ENCODE data around the gene FARS2.
A peak's percentile ranks its signal among the peaks of the same experiment; 100 is the strongest.

The FARS2 gene

DNA sequence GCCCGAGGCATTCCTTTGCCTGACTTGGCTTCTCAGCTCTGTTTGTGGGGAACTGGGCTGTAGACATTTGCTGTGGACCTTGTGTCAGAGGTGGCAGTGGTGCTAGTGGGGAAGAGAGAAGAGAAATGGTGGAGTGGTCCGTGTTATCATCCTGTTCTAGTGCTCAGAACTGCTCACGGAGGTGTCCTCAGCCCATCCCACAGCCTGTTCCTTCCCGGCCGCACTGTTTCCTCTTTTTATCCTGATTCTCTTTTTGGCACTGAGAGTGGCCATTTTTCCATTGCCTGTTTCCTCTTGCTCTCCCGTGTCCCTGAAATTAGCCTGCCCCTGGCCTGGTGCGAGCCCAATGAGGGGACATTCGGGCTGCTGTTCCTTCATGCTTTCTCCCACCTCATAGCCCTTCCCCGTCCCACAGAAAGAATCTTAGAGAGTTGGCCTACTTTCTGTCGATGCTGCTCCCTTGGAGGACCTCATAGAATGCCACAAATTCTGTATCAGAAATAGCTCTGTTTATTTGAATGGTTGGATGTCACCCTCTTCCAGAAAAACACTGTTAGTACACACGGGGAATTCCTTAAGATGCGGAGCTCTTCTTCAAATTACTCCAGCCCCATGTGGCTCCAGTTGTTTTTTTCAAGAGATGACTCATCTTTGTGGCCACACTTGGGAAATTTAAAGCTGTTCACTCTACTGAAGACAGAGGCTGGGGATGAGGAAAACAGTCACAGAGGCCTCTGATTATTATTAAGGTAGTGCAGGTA lies 26.1 kb downstream of the FARS2 start:
- no peak for DNase-seq (ENCODE audit: low read depth)

DNA sequence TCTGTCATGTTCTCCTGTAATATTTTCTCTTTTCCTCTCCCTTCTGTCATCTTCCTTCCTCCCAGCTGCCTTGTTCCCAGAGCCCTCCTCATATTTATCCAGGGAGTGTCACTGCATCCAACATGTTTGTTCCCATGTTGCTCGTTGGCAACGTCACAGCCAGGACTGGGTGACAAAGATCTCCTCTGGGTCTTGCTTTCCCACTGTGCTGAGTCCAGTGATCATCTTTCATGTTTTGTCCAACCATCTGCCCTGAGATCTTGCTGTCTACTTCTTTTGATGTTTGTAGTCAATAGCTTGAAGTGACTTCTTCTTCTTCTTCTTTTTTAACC lies 26.6 kb downstream of the FARS2 start:
- DNase-seq (ENCODE audit: low read depth): no peak

DNA sequence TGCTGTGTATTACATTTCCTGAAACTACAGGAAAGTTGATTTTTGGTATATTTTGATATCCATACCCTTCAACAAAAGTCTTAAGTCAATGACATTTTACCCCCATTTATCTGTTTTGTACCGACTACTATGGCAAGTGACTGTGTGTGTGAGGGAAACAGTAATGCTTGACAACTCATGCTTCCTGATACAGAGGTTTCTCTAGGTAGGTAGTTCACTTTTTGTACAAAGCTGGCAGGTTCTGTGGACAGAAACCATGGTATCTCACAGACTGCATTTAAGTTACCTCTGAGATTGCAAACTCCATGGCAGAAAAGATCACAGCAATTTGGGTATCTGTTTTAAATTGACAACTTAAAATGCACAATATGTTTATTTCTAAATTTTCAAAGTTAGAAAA lies 28.8 kb downstream of the FARS2 start:
- no peak for DNase-seq (ENCODE audit: low read depth)

DNA sequence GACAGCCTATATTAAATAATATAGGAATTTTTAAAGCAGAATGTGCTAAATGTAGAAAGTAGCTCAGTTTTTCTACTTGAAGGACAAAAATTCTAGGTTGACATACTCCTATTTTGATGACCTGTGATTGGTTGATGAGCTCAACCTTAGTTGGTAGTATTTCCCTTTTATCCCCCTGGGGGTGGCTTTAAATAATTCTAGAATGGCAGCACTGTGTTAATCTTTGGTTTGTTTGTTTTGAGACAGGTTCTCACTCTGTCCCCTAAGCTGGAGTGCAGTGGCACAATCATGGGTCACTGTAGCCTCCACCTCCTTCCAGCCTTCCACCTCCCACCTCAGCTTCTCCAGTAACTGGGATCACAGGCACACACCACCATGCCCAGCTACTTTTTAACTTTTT lies 29.2 kb downstream of the FARS2 start:
- DNase-seq (ENCODE audit: low read depth): no peak

DNA sequence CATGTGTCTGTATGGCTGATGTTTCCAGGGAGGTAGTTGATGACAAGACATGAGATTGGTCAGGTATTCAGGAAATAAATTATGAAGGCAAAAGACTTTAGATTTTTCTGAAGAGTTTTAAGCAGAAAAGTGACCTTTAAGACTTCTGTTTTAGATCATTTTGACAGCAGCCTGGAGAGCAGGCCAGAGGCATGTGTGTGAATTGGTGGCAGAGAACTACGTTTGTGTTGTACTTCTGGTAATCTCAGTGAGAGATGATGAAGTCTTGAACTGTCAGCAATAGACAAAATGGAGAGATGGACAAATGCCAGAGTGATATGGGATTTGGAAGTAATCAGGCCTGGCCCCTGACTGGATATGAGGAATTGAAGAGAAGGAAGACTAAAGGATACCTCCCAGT lies 30.8 kb downstream of the FARS2 start:
- DNase-seq (ENCODE audit: low read depth): no peak

DNA sequence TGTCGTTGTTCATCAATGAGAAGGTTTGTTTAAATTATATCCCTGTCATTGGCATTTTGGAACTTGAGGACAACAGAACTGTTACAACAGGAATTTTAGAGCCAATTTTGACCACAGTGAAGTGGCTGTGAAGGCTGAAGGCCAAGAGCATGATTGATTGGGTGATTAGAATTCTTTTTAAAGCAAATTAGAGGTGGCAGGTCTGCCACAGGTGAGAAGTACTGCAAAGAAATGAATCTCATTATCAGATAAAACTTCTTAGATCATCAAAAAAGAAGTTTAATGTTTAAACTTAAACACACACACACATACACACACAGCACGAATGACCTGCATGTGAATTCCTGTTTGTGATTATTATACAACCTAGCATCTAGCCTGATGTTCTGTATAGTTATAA lies 32.4 kb downstream of the FARS2 start:
- DNase-seq (ENCODE audit: low read depth): no peak

DNA sequence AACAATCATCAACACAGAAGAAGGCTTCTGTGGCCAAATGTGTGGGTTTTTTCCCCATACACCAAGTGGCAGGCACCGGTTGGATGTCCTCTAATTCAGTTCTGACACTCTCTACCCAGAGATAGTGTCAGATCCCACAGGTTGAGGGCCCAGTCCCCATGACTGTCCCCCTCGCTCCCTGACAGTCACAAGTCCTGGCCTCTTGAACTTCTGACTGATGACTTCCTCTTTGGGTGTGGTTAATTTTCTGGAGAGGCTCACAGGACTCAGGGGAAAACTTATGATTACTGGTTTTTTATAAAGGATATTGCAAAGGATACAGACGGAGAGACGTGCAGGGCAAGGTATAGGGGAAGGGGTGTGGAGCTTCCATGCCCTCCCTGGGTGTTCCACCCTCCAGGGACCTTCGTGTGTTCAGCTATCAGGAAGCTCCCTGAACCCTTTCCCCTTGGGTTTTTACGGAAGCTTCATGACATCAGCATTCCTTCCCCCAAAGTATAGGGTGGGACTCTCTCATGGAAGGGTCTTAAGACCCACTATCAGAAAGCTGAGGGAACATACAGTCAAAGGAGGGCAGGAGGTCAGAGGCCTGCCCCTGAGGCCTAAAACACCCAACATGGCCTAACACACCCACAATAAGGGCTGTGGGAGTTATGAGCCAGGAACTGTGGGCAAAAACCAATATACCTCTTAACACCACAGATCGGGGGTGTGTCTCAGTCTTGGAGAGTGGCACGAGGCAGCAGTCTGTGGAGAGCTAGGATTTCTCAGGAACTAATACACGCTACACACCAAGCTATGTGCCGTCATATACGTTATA lies 33.3 kb downstream of the FARS2 start:
- no peak for DNase-seq (ENCODE audit: low read depth)

DNA sequence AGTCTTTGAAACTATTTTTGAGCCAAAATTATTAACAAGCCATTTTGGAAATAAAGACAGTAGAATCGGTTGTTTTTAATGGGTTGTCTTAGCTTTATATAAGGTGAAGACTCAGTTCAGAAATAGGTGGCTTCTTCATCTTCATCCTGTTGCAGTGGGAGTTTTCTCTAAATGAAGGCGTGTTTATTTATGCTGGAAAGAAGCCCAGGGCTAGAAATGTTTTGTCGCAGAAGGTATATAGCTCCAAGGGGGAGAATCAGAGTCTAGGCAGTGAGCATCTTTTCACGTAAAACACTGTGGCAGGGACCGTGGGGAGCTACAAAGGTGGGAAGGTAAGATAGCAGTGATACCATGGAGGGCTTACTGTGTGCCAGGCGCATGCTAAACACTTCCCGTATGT lies 34.3 kb downstream of the FARS2 start:
- no peak for DNase-seq (ENCODE audit: low read depth)

DNA sequence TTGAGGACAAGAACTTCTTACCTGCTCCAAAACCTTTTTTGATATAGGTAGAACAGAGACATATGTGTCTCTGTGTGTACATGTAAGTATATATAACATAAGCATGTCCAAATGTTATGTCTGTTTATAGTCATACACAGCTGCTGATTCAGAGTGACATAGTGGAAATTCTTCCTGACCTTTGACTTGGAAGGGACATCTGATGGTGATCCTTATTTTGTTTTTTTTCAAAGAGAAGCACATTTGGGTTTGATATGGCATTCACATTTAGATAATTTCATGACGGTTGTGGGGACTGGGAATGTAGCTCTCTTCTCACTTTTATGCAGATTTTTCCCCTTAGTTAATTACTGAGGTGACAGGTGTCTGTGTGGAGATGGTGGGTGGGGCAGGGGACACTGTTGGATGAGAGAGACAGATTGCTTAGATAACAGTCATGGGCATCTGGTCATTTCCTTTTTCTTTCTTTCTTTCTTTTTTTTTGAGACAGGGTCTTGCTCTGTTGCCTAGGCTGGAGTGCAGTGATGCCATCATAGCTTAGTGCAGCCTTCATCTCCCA lies 39.0 kb downstream of the FARS2 start:
- no peak for DNase-seq (ENCODE audit: low read depth)

DNA sequence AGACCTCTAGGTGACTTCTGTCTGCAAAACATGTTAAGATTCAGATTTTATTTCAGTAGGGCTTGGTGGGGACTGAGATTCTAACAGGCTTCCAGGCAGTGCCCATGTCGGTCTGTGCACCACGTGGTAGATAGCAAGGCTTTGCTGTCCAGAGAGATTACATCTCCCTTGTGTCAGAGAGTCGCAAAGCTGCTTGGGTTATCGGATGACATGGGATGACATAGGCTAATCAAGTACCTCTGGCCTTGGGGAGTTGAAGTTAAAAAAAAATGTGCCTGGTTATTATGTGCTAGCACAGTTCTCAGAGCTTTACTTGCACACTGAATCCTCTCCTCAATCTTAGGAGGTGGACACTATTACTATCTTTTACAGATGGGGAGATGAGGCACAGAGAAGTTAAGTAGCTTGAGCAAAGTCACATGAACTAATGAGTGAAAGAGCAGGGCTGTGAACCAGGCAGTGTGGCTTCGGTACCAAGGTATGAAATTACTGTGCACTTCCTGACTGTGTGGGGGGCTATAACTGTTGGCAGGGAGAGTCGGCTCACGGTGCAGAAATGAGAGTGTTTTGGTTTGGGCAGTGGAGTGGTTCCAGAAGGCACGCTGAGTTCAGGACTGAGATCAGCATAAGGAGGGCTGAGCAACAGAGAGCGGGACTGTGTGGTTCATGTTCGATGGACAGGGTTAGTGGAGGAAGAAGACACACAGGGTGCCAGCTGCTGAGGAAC lies 41.1 kb downstream of the FARS2 start:
- DNase-seq (ENCODE audit: low read depth): no peak

DNA sequence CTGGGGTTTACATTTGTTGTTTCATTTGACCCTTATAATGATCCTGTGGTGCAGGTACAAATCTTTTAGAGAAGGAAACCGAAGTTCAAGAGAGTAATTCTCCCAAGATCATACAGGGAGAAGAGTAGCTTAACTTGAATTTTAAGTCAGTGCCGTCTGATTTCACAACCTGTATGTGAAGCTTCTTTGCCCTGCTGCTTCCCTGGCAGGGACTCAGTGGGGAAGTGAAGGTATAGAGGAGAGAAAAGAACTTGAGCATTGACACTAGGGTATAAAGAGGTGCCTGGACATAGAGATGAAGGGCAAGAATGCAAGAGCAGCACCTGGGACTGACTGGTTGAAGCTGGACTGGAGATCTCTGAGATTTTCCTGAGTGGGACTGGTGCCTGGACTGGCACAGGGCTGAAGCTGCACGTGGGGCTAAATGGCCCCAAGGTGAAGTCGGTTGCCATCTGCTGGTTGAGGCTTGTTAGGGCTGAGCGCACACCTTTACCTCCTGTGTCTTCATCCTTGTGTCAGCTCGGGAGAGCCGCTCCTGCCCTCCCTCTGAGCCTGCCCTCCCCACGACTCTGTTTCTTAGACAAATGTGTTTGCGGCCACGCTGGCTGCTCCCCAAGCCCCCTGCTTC lies 41.8 kb downstream of the FARS2 start:
- DNase-seq (ENCODE audit: low read depth): peak; percentile 36

DNA sequence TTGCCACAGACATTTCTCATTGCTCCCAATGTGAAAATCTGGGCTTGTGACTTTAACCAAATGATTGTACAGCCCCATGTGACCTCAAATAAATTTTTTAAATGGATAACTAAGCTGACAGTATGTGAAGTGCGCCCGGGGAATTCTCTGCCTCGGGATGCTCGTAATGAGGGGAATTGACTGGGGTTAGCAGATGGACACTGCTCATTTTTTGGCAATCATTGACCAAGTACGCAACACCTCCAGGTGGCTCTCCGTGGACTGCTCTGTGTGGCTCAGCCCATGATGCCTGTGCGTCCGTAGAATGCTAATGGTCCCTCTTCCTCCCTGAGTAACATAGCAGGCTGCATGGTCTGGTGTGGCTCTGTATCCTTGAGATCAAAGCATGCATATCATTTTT lies 42.4 kb downstream of the FARS2 start:
- no peak for DNase-seq (ENCODE audit: low read depth)

DNA sequence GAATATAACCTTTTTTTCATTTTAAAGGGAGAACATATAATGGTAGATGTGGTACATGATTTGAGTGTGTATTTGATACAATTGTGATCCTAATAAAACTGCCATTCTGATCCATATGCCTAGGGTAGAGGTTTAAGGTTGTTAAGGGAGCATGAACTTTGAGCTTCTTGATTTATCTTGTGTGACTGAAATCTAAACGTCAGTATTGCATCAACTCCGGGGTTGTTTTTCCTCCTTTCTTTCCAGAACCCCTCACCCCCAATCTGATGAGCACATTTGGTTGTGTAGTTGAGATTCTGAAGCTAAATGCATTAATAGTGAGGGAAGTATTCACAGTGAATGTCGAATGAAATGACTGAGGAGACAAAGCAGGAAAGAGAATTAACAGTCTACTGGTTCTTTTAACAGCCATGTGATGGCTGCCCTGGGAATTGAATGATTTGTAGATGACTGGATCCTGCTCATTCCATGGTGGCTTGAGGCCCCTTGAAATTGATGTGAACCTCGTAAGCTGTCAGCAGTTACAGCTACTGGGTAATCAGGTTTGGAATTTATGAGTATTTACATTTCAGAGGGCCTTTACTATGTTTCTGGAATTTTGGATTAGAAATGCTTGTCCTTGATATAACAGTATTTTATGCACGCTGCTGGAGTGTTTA lies 44.8 kb downstream of the FARS2 start:
- no peak for DNase-seq (ENCODE audit: low read depth)

DNA sequence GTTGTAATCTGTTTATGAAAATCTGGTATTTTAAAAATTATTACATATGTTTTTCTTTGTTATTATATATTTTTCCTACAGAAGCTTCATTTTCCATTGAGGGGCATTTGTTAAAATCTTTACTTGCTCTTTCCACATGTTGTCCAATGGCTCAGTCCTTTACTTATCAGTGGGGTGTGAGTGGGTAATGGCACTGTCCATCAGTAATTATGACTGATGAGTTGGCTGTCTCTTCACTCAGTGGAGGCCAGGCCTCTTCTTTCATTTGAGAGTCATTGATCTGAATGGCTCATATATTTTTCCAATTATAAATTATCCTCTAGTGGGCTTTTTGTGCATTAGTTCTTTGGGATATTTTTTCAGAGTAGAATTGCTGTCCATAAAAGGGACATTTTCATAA lies 45.7 kb downstream of the FARS2 start:
- DNase-seq (ENCODE audit: low read depth): no peak

DNA sequence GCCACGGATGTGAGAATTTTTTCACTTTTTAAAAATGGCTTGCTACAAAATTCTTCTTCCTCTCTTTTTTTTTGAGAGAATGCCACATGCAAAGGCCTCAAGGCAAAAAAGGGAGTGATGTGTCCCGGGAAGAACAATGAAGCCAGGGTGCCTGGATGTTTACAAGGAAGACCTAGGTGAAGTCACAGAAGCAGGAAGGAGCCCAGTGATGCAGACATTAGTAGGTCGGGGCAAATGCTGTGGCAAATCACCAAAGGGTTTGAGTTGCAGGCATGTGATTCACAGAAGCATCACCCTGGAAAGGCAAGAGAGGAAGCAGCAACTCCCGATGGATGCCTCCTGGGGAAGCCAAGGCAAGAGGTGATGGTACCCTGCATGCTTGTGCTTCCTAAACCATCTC lies 46.8 kb downstream of the FARS2 start:
- no peak for DNase-seq (ENCODE audit: low read depth)

DNA sequence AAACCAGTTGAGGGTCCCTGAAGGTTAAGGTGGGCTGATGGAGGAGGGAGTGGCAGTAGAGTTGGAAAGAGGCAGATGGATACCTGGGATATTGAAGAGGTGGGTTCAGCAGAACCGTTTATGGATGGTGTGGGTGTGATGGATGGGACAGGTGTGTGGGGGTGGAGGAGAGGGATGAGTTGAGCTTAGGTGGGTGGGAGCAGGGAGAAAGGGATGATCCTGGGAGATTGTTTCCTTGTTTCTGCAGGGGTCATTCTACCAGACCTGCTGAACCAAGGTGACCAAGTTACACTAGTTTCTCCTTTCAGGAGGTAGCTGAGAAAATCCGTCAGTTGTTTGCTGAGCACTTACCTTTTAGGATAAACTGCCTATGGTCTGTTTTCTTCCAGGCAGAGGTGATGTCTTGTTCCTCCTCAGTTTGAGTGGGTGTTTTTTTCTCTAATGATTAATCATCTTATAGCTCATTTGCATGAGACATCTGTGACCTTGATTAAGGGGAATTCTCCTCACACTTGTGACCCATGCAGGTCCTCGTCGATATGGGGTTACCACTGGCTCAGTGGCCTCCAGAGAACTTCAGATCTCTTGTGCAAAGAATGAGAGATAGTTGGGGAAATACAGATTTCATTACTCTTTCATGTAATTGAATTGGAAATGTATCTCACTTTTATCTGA lies 53.0 kb downstream of the FARS2 start:
- no peak for DNase-seq (ENCODE audit: low read depth)

DNA sequence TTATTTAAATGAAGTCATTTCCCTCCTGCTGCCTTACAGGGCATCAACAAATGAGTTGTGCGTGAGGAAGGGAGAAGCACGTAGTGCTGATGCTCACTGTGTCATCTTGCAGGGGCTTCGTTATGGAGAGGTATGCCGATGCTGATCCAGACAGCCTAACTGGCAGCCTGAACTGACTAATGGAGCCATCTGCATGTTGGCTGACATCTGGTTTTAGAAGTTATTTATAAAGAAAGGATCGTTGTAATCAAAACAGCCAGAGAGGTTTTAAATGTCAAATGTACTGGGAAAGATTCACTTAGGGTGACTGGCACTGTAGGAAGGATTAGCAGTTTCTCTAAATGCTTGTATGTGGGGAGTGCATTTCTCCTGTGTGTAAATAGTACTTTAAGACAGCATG lies 54.6 kb downstream of the FARS2 start:
- DNase-seq (ENCODE audit: low read depth): no peak

DNA sequence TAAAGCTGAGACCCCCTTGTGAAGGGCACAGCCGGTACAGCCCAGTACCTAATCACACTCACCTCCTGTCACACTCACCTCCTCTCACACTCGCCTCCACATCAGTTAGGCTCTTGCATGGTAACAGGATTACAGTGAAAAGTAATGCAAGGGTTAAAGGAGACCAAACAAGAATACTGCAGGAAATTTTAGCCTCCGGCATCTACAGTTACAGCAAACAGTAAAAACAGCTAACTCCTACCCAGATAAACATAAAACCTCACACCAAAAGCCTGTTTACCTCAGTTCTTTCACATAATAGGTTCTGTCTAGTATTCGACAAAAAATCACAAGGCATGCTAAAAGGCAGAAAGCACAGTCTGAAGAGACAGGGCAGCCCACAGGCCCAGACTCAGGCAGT lies 55.6 kb downstream of the FARS2 start:
- no peak for DNase-seq (ENCODE audit: low read depth)

DNA sequence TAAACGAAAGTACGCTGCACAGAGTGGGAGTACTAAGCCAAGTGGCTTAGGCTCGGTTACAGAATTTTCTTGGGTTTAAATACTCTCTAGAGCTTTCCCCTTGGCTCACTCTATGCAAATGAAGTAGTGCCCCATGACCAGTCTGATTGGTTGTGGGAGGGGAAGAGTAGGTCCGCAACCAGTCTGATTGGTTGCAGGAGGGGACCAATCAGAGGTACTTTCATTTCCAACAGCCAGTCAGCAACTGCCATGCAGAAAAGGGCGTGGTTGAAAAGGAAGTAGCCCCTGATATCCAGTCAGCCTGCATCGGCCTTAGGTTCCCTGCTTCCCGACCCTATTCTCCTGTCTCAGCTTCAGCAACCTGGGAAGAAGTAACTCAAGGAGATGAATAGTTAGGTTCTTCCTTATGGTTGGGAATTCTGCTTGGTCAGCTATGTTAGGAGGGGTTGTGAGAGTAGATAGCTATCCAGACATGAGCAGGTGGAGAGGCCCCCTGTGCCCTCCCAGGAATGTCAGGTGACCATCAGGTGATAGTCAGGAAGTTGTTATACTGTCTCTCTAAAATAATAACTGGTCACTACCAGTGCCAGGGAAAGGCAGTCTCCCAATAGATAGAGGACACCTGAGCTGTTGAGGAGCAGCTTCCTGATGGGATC lies 57.4 kb downstream of the FARS2 start:
- DNase-seq (ENCODE audit: low read depth): no peak

DNA sequence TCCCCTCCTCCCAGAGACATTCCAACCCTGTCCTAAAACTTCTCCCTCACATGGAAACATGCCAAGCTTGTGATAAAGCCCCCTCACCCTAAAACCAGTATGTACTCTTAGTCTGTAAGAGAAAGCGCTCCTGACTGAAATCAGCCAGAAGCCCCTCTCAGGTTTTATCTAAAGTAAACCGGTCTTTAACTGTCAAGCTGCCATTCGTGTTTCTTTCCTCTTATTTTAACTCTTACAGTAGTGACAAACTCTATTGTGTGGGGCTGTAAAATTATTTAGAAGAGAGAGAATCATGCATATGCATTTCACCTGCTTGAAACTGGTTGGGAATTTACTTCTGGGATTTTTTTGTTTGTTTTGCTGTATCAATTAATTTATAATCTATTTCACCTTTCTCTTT lies 62.7 kb downstream of the FARS2 start:
- DNase-seq (ENCODE audit: low read depth): no peak

DNA sequence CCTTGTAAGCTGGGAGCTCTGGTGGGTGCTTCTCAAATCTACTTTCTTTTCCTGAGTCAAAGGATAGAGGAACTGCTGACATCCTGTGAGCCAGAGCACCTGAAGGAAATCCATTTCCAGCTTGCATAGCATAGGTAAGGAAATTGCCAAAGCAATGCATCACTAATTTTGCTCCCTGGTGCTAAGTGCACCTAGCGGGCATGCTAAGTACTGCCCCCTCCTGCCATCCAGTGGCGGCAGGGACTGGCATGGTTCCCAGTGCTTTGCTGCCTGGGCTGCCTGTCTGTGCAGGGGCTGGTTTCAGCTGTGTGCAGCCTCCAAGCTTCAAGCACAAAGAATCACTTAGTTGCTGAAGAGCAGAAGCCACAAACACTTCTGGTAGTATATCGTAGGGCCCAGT lies 63.9 kb downstream of the FARS2 start:
- no peak for DNase-seq (ENCODE audit: low read depth)

Data from activated T-helper 1 cell treated with Interleukin-2 at 50 U/mL for 16 hours (primary cell).